ENCODE results near the gene ISG20L2.
"Not testable (repeated sequence)": the region's sequence is repeated elsewhere in the genome, so short reads cannot be mapped to it uniquely, and the experiment has no call there.

The ISG20L2 gene, protein sequence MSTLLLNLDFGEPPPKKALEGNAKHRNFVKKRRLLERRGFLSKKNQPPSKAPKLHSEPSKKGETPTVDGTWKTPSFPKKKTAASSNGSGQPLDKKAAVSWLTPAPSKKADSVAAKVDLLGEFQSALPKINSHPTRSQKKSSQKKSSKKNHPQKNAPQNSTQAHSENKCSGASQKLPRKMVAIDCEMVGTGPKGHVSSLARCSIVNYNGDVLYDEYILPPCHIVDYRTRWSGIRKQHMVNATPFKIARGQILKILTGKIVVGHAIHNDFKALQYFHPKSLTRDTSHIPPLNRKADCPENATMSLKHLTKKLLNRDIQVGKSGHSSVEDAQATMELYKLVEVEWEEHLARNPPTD

DNA sequence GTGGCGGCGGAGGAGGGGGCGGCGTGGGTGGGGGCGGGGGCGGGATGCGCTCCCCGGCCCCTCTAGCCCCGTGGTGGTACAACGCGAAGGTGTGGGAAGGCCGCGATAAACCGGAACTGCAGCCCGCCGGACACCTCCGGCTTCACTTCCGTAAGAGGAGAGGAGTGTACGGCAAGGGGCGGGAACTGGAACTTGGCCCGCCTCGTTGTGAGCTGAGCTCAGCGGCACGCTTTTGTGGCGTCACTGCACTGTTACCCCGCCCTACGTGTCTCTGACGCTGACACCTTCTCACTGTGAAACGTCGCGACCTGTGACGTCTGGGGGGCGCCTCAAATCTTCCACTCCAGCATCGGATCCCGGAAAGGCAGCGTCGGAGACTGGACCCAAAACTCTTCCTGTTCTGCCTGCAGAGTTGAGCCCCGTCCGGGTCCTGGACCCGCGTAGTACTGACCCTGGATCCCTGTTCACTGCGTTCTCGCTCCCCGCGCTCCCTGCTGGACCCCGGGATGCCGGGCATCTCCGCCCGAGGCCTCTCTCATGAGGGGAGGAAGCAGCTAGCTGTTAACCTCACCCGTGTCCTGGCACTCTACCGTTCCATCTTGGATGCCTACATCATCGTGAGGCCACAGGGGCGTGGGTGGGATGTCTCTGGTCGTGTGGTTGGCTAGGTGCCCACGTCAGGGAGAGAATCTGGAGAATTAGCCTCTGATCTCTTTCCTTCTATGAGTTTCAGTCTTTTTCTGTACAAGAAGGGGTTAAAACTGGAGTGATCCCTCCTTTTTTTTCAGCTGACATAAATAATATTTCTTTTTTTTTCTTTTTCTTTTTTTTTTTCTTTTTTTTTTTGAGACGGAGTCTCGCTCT lies at the start of gene ISG20L2:
ISG20L2 (minus strand) TSS at position 168 of the 864 bp plus-strand sequence. CDS start 1,114 bp downstream, outside the sequence.
- DNase-seq (ENCODE audit: low spot score) = peak; percentile 99

DNA sequence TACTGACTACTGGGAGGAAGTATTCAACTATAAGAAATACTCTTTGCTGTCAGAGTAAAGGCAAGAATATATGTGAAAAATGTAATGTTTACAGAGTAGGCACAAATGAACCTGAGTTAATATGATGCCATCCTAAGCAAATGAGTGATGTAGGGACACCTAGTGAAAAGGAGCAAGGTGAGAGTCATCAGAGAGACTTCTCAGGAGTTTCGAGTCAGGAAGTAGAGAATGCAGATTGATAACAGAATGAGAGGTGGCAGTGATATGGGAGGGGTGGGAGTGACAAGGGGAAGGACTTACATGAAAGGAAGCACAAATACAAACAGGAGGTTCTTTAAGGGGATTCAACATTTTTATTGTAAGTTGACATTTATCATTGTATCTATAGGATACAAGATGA lies 49.0 kb upstream of the ISG20L2 start:
- DNase-seq (ENCODE audit: low spot score) = no peak

DNA sequence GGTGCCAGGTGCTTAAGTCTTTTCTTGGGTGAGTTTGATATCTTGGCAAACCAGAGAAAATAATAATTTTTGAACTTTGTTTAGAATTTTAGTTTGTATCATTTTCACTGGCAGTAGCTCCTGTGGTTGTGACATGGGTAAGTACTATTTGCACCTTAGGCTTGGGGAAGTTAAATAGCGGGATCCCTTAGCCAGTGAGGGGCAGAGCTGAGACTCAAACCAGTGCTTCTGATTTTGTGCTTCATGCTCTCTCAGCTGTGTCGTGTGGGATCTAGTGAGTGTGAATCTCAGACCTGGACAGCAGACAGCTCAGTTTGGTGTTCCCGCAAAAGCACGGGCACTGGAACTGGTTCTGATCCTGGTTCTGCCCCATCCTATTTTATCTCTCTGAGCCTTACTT lies 48.4 kb upstream of the ISG20L2 start:
- DNase-seq (ENCODE audit: low spot score) = no peak

DNA sequence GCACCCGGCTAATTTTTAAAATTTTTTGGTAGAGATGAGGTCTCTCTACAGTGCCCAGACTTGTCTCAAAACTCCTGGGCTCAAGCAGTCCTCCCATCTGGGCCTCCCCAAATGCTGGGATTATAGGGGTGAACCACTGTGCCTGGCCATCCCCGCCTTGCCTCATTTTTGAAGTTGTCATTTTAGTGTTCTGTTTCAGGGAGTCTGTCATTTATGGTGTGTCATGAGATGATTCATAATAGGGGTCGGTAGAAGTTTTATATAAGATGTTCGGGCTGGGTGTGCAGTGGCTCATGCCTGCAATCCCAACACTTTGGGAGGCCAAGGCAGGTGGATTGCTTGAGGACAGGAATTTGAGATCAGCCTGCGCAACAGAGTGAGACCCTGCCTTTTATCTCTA lies 47.2 kb upstream of the ISG20L2 start:
- peak; percentile 58 for DNase-seq (ENCODE audit: low spot score)

DNA sequence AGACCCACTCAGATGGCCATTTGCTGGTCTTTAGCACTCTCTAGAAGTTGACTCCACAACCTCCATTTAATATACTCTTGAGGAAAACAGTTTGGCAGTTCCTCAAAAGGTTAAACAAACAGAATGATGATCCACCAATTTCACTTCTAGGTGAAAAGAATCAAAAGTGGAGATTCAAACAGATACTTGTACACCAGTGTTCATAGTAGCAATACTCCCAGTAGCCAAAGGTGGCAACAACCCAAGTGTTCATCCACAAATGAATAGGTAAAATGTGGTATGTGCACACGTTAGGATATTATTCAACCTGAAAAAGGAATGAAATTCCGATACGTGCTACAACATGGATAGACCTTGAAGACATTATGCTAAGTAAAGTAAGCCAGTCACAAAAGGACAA lies 45.0 kb upstream of the ISG20L2 start:
- DNase-seq (ENCODE audit: low spot score) = no peak

DNA sequence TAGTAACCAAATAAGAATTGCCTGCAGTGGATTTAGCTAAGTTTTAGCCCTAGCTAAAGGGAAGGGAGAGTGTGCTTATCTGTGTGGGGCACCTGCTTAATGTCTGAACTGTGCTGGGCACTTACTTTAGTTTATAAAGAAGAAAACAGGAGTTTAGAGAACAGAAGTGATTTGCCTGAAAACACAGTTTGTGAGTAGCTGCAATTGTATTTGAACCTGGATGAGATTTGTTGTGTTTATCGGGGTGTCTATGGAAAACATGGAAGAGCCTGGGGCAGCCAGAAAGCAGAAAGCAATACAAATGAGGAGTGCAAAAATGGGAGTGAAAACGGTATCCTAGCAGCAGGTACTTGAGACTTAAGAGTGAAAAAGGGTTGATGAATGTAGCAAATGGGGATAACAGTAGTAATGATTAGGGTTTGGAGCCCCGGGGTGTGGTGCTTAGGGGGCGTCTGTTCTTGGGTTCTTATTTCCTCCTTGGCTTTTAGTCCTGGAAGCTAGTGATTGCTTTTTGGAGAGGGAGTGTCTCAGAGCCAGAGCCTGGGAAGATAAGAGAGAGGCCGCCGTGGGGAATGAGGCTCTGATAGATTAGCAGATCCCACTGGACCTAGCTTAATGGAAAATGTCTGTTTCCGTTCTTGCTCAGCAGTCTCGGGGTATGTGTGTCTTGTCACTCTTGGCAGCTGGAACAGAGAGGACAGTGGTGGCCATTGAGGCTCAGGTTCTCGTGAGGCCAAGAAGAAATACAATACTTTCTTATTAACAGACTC lies 44.3 kb upstream of the ISG20L2 start:
- DNase-seq (ENCODE audit: low spot score) = no peak

DNA sequence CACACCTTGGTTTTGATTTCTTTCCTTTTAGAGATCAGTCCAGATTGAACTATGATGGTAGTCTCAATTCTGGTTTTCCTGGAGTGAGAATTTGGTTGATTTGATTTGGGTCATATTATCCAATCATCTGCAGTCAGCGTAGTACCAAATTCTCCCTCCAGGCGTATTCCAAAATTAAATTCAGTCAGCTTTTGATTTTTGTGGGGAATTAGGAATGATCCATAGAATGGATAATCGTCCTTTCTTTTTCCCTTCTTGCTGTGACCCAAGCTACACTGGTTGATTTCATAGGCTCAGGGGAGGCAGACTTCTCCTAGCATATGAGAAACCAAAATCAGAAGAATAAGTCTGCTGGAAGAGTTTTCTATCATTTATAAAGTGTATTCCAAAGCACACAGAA lies 43.7 kb upstream of the ISG20L2 start:
- no peak for DNase-seq (ENCODE audit: low spot score)

DNA sequence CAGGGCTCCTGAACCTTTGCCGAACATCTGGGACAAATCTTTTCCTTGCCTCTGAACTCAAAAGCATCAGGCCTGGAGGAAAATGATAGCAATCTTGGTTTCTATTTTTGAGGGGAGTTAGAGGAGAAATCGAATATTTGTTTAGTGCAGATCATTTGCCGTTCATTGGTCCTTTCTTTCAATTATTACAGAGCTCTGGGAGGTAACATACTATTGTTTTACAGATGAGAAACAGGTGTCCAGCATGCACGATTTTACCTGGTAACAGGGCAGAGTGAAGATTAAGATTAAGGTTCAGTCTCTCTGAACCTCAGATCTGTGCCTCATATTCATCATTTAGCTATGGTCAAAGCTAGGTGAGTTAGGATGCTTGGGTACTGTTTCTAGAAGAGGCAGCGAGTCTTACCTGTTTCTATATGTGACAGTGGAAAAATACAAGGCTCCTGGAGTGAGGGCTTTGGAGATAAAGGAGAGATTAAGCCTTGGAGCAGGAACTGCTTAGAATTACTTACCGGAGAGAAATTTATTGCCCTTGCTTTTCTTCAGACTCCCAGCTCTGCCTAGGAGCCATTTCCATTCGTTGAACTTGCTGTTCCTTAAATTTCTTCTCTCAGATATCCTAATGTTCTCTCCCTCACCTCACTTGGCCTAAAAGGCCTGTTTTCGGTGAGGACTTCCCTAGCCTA lies 40.2 kb upstream of the ISG20L2 start:
- no peak for DNase-seq (ENCODE audit: low spot score)

DNA sequence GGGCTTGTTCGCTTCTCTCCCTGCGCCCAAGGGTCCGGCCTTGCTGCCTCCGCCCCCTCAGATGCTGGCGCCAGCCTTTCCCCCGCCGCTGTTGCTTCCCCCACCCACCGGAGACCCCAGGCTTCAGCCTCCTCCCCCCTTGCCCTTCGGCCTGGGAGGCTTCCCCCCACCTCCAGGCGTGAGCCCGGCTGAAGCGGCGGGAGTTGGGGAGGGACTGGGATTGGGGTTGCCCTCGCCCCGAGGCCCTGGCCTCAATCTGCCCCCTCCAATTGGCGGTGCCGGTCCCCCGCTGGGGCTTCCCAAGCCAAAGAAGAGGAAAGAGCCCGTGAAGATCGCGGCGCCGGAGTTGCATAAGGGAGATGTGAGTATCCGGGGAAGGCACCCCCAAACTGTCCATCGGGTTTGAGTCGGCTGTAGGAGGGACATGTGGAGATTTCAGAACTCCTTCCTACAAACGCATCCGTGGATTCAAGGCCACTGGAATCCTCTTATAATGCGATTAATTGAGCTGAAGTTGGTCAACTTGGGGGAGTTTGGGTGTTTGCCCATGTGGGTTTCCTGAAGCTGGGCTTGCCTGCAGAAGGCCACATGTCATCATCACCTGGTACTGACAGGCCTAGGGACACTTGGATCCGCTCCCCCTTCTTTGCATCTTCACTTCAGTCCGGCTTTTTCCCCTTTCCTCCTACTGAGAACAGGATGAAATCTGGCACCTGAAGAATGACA lies 39.5 kb upstream of the ISG20L2 start:
- DNase-seq (ENCODE audit: low spot score) = peak; percentile 55

DNA sequence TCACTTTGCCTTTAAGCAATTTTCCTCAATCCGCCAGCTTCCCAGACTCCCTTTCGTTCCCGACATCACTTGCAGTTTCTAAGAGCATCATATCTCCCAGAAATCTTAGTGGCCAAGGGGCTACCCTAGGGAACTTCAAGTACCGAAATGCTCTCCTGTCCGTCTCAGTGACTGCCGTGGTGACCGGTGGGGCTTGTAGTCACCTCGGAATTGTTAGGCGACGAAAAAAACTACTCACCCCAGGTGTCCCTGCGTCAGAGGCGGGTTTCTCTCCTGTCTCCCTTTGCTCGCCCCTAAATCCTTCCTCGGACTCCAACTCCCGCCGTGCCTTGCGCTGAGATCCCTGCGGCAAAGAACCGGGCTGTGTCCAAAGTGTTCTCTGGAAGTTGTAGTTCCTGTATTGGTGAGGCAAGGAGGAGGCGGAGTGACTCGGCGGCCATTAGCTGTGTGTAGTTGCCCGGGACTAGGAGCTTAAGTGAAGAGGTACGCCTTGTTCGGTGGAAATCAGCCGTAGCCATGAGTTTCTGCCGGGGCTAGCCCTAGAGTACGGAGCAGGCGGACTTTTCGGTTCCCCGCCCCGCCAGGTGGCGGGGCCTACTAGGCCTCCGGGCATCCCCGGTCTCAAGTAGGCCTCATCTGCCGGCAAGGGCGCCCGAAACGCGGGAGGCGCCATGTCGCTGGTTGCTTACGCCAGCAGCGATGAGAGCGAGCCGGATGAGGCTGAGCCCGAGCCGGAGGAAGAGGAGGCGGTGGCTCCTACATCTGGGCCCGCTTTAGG lies 38.7 kb upstream of the ISG20L2 start, which contains the start of gene PRCC:
PRCC (plus strand) TSS at position 435 of the 778 bp plus-strand sequence; CDS start at position 672, 237 bp downstream.
- peak; percentile 100 for DNase-seq (ENCODE audit: low spot score)

DNA sequence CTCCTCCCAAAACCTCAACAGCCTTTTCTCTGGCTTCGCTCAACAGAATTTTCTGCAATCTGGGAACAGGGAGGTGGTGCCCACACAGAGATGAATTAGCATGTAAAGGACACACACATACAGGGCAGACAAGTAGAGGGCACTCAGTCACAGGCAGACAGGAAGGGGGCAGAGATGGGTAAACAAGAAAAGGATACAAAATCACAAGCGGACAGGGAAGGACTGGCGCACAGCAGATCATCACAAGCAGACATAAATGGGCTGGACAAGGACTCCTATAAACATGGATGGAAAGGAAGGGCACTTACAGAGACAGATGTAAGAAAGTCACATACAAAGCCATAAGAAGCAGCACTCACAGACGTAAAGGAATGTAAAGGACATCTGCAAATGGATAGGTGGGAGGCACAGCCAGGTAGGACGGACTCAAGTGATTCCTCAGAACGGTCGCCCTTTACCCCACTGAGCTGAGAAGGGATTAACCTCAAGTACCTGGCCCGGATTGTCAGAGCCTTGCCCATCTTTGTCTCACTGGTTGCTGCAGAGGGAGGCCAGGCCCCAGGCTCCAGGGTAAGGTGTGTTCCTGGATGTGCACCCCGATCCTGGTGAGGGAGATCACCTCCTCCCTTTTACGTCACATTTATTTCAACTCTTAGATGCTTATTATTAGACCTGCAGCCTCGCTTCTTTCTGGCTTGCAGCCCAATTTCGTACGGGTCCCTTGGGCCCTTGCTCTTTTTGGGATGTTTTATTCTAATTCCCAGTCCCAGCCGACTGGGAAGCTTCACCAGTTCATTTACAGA lies 37.9 kb upstream of the ISG20L2 start:
- DNase-seq (ENCODE audit: low spot score) = peak; percentile 44

DNA sequence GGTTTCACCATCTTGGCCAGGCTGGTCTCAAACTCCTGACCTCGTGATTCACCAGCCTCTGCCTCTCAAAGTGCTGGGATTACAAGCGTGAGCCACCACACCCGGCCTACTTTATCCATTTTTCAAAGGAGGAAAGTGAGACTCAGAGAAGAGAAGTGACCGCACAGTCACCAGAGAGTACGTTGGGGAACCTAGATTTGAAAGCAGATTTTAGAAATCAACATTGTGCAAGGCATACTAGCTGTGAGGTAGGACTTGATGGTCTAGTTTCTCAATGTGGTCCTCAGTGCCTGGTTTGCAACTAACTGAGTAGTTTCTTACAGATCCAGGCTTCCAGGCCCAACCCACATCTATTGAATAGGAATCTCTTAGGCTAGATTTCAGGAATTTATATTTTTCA lies 37.1 kb upstream of the ISG20L2 start:
- no peak for DNase-seq (ENCODE audit: low spot score)

DNA sequence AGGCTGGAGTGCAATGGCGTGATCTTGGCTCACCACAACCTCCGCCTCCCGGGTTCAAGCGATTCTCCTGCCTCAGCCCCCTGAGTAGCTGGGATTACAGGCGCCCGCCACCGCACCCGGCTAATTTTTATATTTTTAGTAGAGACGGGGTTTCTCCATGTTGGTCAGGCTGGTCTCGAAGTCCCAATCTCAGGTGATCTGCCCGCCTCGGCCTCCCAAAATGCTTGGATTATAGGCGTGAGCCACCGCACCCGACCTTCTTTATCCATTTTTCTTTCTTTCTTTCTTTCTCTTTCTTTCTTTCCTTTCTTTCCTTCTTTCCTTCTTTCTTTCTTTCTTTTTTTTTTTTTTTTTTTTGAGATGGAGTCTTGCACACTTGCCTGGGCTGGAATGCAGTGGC lies 36.6 kb upstream of the ISG20L2 start:
- DNase-seq (ENCODE audit: low spot score) = not testable (repeated sequence)

DNA sequence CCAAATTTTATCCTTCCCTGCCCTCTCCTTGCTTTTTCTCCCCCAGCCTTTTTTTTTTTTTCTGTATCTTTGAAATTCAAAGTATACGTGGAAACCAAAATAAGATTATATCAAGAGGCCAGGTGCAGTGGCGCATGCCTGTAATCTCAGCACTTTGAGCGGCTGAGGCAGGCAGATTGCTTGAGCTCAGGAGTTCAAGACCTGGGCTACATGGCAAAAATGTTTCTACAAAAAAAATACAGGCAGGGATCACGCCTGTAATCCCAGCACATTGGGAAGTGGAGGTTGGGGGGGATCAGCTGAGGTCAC lies 32.2 kb upstream of the ISG20L2 start:
- DNase-seq (ENCODE audit: low spot score) = no peak

DNA sequence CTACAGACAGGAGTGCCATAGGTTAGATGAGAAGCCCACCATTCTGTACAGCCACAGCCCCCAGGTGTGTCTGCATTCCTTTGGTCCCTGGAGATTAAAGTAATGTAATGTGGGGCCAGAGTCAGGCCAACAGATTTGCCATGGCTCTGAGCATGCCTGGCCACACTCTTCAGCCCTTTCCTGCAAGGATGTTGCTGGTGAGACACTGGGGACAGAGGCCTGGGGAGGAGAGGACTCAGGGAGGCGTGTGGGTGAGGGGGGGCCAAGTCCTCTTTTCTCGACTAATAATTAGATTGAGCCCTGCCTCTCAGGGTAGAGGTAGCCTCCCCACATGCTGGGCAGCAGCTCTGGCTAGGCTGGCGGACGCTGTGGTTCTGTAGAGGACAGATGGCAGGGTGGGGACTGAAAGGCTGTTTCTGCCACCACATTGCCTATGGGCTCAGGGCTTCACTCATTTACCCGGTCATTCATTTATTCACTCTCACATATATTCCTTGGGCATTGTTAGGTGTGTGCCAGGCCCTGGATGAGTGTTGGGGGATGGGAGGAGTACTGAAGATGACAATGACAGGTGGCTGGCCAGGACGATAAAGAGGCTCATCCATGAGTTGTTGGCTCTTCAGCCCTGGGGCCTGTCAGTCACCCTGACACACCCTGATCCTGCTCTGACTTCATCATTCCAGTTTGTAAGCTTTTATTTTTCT lies 31.7 kb upstream of the ISG20L2 start:
- DNase-seq (ENCODE audit: low spot score) = no peak

DNA sequence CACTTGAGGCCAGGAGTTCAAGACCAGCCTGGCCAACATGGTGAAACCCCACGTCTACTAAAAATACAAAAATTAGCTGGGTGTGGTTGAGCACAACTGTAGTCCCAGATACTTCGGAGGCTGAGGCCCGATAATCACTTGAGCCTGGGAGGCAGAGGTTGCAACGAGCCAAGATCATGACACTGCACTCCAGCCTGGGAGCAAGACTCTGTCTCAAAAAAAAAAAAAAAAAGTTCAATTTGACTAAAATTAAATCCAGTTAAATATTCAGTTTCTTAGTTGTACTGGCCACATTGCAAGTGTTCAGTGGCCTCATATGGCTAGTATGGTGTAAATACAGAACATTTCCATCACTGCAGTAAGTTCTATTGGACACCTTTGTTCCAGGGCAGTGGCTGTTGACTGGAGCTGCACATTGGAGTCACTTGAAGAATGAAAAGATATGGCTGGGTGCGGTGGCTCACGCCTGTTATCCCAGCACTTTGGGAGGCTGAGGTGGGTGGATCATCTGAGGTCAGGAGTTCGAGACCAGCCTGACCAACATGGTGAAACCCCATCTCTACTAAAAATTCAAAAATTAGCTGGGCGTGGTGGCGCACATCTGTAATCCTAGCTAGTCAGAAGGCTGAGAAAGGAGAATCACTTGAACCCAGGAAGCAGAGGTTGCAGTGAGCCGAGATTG lies 29.1 kb upstream of the ISG20L2 start:
- not testable (repeated sequence) for DNase-seq (ENCODE audit: low spot score)

DNA sequence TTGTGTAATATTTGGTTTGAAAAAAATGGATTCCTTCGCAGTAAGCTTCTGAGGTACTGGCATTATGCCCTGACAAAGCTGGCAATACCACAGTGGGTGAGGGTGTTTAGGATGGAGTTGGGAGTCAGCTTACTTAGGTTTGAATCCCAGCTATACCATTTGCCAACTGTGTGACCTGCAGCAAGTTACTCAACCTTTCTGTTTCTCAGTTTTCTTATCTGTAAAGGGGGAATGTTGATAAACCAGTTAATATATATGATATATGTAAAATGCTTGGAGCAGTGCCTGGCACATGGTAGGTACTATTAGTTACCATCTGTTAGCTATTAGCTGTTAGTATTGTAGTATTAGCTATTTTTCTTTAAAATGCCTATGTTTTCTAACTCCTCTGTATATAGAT lies 27.8 kb upstream of the ISG20L2 start:
- no peak for DNase-seq (ENCODE audit: low spot score)

DNA sequence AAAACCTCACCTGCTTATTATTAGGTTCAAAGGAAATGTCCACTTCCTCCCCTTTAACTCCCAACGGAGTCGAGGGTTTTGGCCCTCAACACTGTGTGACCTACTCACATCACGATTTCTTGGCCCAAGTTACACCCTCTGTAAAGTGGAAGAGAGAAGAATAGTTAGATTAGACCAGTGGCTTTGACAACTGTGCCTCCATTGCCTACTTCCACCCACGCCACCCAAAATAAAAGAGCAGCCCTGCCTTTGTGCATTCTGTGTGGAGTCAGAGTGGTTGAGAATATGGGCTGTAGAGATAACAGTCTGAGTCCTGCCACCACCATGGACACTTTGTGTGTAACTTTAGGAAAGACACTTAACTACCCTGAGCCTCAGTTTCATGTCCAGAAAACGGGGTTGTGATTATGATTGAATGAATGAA lies 27.0 kb upstream of the ISG20L2 start:
- DNase-seq (ENCODE audit: low spot score) = no peak
